ENCODE measurements around the gene CCL26. TPM values are rescaled to one million over a fixed set of nuclear protein-coding genes. Genes with fewer than 3 reads are reported as not detected.
"Not testable (repeated sequence)": the region's sequence is repeated elsewhere in the genome, so short reads cannot be mapped to it uniquely, and the experiment has no call there.

Gene CCL26
- total and polyA plus RNA-seq, 2 experiments from 2014 or later, result 2.2 TPM; not detected in 1

DNA sequence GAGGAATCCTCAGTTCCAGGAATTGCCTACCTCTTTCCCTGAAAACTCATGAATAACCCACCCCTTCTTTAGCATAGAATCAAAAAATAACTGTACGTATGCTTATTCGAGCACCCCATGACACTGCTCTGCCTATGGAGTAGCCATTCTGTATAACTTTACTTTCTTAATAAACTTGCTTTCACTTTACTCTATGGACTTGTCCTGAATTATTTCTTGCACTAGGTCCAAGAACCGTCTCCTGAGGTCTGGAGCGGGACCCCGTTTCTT lies 30.5 kb upstream of the CCL26 start:
- H3K9me2 ChIP-seq (ENCODE audit: insufficient read depth), result no peaks in the 10 kb centered on the region
- H3K27me3 ChIP-seq (replicated peaks; ENCODE audit: insufficient read depth), result no peaks in the 10 kb centered on the region; the same call in 1 of the 2 replicates
- no peak overlapping the region for H3K4me2 ChIP-seq (ENCODE audit: unreplicated experiment)
- H3F3A ChIP-seq (ENCODE audit: insufficient read depth), result no peaks in the 10 kb centered on the region
- H3K27ac ChIP-seq, result no peak overlapping the region
- TF ChIP-seq EZH2 (IDR thresholded peaks at IDR 0.05; ENCODE audit: insufficient read depth, poor library complexity, severe bottlenecking), result no peak
- TF ChIP-seq EZH2phosphoT487 (IDR thresholded peaks at IDR 0.05; ENCODE audit: insufficient read depth, low read depth), result no peak
- 81 to 83% methylated on average over 5 of the region's 5 CpGs for WGBS, 2 experiments (ENCODE audit: low coverage in 1 of 2, low lambda C conversion rate in 2 of 2, missing lambda C conversion rate in 2 of 2)
- H3K9me3 ChIP-seq (ENCODE audit: low read depth), result no peaks in the 10 kb centered on the region
- no peaks in the 10 kb centered on the region for H3K79me2 ChIP-seq (ENCODE audit: insufficient read depth)
- H4K20me1 ChIP-seq (ENCODE audit: insufficient read depth), result no peaks in the 10 kb centered on the region
- in situ Hi-C loops (cut with MboI), result no loop called here
- H3K9ac ChIP-seq, result no peak overlapping the region
- no peaks in the 10 kb centered on the region for H3K4me1 ChIP-seq (ENCODE audit: insufficient read depth)
- no peak for DNase-seq
- H3K36me3 ChIP-seq (ENCODE audit: low read depth), result no peaks in the 10 kb centered on the region
- H2AFZ ChIP-seq, result no peak overlapping the region
- no peak overlapping the region for H3K4me3 ChIP-seq

DNA sequence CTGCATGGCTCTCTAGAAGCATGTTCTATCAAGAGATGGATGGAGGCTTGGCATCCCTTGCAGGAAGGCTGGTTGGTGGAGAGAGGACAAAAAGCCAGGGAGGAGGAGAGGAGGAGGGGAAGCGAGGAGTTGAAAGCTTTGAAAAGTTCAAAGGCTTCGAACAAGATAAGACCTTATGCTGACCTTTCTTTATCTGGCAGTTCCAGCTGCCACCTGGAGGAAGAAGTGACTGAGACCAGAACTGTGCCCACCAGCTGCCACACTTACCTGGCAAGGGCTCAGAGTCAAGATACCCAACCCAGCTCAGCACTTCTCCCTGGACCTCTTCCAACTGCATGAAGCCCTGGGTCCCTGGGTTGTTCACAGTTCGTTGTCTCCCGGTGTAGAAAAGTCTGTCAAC lies 26.8 kb upstream of the CCL26 start:
- Histone ChIP-seq H3K4me1 (ENCODE audit: insufficient read depth) (no peaks in the 10 kb centered on the region), H3K4me2 (ENCODE audit: unreplicated experiment) (no peak overlapping the region), H3K9me3 (ENCODE audit: low read depth) (no peaks in the 10 kb centered on the region), H3K79me2 (ENCODE audit: insufficient read depth) (no peaks in the 10 kb centered on the region), H3F3A (ENCODE audit: insufficient read depth) (no peaks in the 10 kb centered on the region), H3K4me3 (no peak overlapping the region), H4K20me1 (ENCODE audit: insufficient read depth) (no peaks in the 10 kb centered on the region), H3K9ac (no peak overlapping the region), H3K36me3 (ENCODE audit: low read depth) (no peaks in the 10 kb centered on the region), H3K9me2 (ENCODE audit: insufficient read depth) (no peaks in the 10 kb centered on the region), H3K27ac (no peak overlapping the region), H3K27me3 (replicated peaks; ENCODE audit: insufficient read depth) (no peaks in the 10 kb centered on the region; the same call in 1 of the 2 replicates), H2AFZ (no peak overlapping the region)
- TF ChIP-seq EZH2phosphoT487 (IDR thresholded peaks at IDR 0.05; ENCODE audit: insufficient read depth, low read depth), result no peak
- no peak for TF ChIP-seq EZH2 (IDR thresholded peaks at IDR 0.05; ENCODE audit: insufficient read depth, poor library complexity, severe bottlenecking)
- WGBS, 2 experiments (ENCODE audit: low coverage in 1 of 2, low lambda C conversion rate in 2 of 2, missing lambda C conversion rate in 2 of 2), result 79 to 83% methylated on average over 4 of the region's 4 CpGs
- DNase-seq, result no peak
- in situ Hi-C loops (cut with MboI), result no loop called here

DNA sequence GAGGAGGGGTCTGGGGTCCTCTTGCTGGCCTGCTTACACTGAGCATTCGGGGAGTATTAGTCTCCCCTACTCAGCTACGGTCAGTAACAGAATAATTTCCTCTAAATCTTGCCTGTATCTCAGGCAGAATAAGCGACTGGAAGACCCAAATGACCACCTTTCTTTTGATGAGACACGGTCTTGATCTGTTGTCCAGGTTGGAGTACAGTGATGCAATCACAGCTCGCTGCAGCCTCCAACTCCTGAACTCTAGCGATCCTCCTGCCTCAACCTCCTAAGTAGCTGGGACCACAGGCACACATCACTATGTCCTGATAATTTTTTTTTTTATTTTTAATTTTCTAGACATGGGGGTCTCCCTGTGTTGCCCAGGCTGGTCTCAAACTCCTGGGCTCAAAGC lies 24.4 kb upstream of the CCL26 start:
- Histone ChIP-seq H3K9ac (no peak overlapping the region), H4K20me1 (ENCODE audit: insufficient read depth) (no peaks in the 10 kb centered on the region), H3K9me3 (ENCODE audit: low read depth) (no peaks in the 10 kb centered on the region), H3K27ac (no peak overlapping the region), H3F3A (ENCODE audit: insufficient read depth) (no peaks in the 10 kb centered on the region), H3K4me2 (ENCODE audit: unreplicated experiment) (no peak overlapping the region), H3K4me3 (no peak overlapping the region), H3K79me2 (ENCODE audit: insufficient read depth) (no peaks in the 10 kb centered on the region), H3K27me3 (replicated peaks; ENCODE audit: insufficient read depth) (no peaks in the 10 kb centered on the region; the same call in 1 of the 2 replicates), H3K4me1 (ENCODE audit: insufficient read depth) (peaks cover 4% of the 10 kb centered on the region; the same call in 1 of the 2 replicates), H2AFZ (no peak overlapping the region), H3K9me2 (ENCODE audit: insufficient read depth) (no peaks in the 10 kb centered on the region), H3K36me3 (ENCODE audit: low read depth) (no peaks in the 10 kb centered on the region)
- DNase-seq, result no peak
- TF ChIP-seq EZH2phosphoT487 (IDR thresholded peaks at IDR 0.05; ENCODE audit: insufficient read depth, low read depth) (no peak), EZH2 (IDR thresholded peaks at IDR 0.05; ENCODE audit: insufficient read depth, poor library complexity, severe bottlenecking) (no peak)
- 77 to 83% methylated on average over 6 of the region's 6 CpGs for WGBS, 2 experiments (ENCODE audit: low coverage in 1 of 2, low lambda C conversion rate in 2 of 2, missing lambda C conversion rate in 2 of 2)
- in situ Hi-C loops (cut with MboI), result no loop called here

- DNase-seq, result no peak
- Histone ChIP-seq H3K79me2 (ENCODE audit: insufficient read depth) (no peaks in the 10 kb centered on the region), H3K27ac (no peak overlapping the region), H3K9me3 (ENCODE audit: low read depth) (no peaks in the 10 kb centered on the region), H3K36me3 (ENCODE audit: low read depth) (no peaks in the 10 kb centered on the region), H3K9ac (no peak overlapping the region), H3K4me1 (ENCODE audit: insufficient read depth) (peaks cover 7% of the 10 kb centered on the region; the same call in 1 of the 2 replicates), H3K4me3 (no peak overlapping the region), H4K20me1 (ENCODE audit: insufficient read depth) (no peaks in the 10 kb centered on the region), H2AFZ (no peak overlapping the region), H3K9me2 (ENCODE audit: insufficient read depth) (no peaks in the 10 kb centered on the region), H3K27me3 (replicated peaks; ENCODE audit: insufficient read depth) (no peaks in the 10 kb centered on the region; the same call in 1 of the 2 replicates), H3F3A (ENCODE audit: insufficient read depth) (no peaks in the 10 kb centered on the region), H3K4me2 (ENCODE audit: unreplicated experiment) (no peak overlapping the region)
- TF ChIP-seq EZH2 (IDR thresholded peaks at IDR 0.05; ENCODE audit: insufficient read depth, poor library complexity, severe bottlenecking), result no peak
- in situ Hi-C loops (cut with MboI), result no loop called here
- 67 to 68% methylated on average over 9 of the region's 9 CpGs for WGBS, 2 experiments (ENCODE audit: low coverage in 1 of 2, low lambda C conversion rate in 2 of 2, missing lambda C conversion rate in 2 of 2)
These were observed 23.8 kb upstream of the CCL26 start for GRCh38 chr7:75795831-75796285.

DNA sequence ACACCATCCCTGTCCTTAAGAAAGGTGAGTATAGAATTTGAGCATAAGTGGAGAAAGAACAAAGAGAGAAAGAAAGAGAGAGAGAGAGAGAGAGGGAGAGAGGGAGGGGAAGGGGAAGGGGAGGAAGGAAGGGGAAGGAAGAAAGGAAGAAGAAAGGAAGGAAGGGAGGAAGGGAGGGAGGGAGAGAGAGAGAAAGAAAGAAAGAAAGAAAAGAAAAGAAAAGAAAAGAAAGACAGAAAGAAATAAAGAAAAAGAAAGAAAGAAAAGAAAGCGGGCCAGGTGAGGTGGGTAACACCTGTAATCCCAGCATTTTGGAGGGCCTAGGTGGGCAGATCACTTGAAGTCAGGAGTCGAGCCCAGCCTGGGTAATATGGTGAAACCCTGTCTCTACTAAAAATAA lies 21.7 kb upstream of the CCL26 start:
- H4K20me1 ChIP-seq (ENCODE audit: insufficient read depth), result no peaks in the 10 kb centered on the region
- no peaks in the 10 kb centered on the region for H3K36me3 ChIP-seq (ENCODE audit: low read depth)
- peaks cover 7% of the 10 kb centered on the region; the same call in 1 of the 2 replicates for H3K4me1 ChIP-seq (ENCODE audit: insufficient read depth)
- H3K4me3 ChIP-seq, result no peak overlapping the region
- in situ Hi-C loops (cut with MboI), result no loop called here
- no peaks in the 10 kb centered on the region for H3K9me2 ChIP-seq (ENCODE audit: insufficient read depth)
- no peaks in the 10 kb centered on the region for H3K79me2 ChIP-seq (ENCODE audit: insufficient read depth)
- H3F3A ChIP-seq (ENCODE audit: insufficient read depth), result no peaks in the 10 kb centered on the region
- no peak overlapping the region for H3K27ac ChIP-seq
- H2AFZ ChIP-seq, result no peak overlapping the region
- no peaks in the 10 kb centered on the region; the same call in 1 of the 2 replicates for H3K27me3 ChIP-seq (replicated peaks; ENCODE audit: insufficient read depth)
- no peak for DNase-seq
- no peaks in the 10 kb centered on the region for H3K9me3 ChIP-seq (ENCODE audit: low read depth)
- no peak overlapping the region for H3K4me2 ChIP-seq (ENCODE audit: unreplicated experiment)
- TF ChIP-seq EZH2phosphoT487 (IDR thresholded peaks at IDR 0.05; ENCODE audit: insufficient read depth, low read depth) (no peak), EZH2 (IDR thresholded peaks at IDR 0.05; ENCODE audit: insufficient read depth, poor library complexity, severe bottlenecking) (no peak)
- WGBS, 2 experiments (ENCODE audit: low coverage in 1 of 2, low lambda C conversion rate in 2 of 2, missing lambda C conversion rate in 2 of 2), result 77 to 80% methylated on average over 2 of the region's 2 CpGs
- H3K9ac ChIP-seq, result no peak overlapping the region

DNA sequence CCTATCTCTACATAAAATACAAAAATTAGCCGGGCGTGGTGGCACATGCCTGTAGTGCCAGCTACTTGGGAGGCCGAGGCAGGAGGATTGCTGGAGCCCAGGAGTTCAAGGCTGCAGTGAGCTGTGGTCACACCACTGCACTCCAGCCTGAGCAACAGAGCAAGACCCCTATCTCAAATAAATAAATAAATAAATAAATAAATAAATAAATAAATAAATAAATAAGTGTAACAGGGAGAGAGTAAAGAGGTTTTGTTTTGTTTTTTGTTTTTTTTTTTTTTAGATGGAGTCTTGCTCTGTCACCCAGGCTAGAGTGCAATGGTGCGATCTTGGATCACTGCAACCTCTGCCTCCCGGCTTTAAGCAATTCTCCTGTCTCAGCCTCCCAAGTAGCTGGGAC lies 20.6 kb upstream of the CCL26 start:
- H4K20me1 ChIP-seq (ENCODE audit: insufficient read depth); DNase-seq; H3K36me3 ChIP-seq (ENCODE audit: low read depth); in situ Hi-C loops (cut with MboI); H3K27ac ChIP-seq; H3K4me2 ChIP-seq (ENCODE audit: unreplicated experiment); H3K27me3 ChIP-seq (replicated peaks; ENCODE audit: insufficient read depth); H3K4me1 ChIP-seq (ENCODE audit: insufficient read depth); H2AFZ ChIP-seq; H3K9ac ChIP-seq; H3K4me3 ChIP-seq; H3K9me2 ChIP-seq (ENCODE audit: insufficient read depth); H3K9me3 ChIP-seq (ENCODE audit: low read depth); H3K79me2 ChIP-seq (ENCODE audit: insufficient read depth); H3F3A ChIP-seq (ENCODE audit: insufficient read depth): not testable (repeated sequence)
- WGBS, 2 experiments (ENCODE audit: low coverage in 1 of 2, low lambda C conversion rate in 2 of 2, missing lambda C conversion rate in 2 of 2), result 83 to 86% methylated on average over 5 of the region's 5 CpGs
